HepG2 (cell line): ENCODE results near the gene SMIM13. TPM values are rescaled to one million over a fixed set of nuclear protein-coding genes. Genes with fewer than 3 reads are reported as not detected.

Source experiments
- KLF12 ChIP-seq: sonication (generic); formaldehyde crosslinking; IDR thresholded peaks from 2 replicates; pipeline ENCODE4 v1.4.0; 2020; ENCODE audit warnings: missing genetic modification reagents, borderline replicate concordance
- MAF1 ChIP-seq: sonication (generic); formaldehyde crosslinking; IDR thresholded peaks from 2 replicates; pipeline ENCODE4 v1.5.0; 2020; ENCODE audit warnings: missing genetic modification reagents, borderline replicate concordance
- ZFP36L2 ChIP-seq: sonication (generic); formaldehyde crosslinking; IDR thresholded peaks from 2 replicates; pipeline ENCODE4 v1.4.0; 2020; ENCODE audit warnings: missing genetic modification reagents
- ZNF326 ChIP-seq: sonication (generic); formaldehyde crosslinking; IDR thresholded peaks from 2 replicates; pipeline ENCODE4 v1.4.0; 2020; ENCODE audit warnings: missing genetic modification reagents, borderline replicate concordance
- ZSCAN25 ChIP-seq: sonication (generic); formaldehyde crosslinking; IDR thresholded peaks from 2 replicates; pipeline ENCODE4 v1.8.0; 2022; ENCODE audit warnings: mild to moderate bottlenecking, missing genetic modification reagents
- polyA plus RNA-seq, 8 experiments: library from polyadenylated mRNA; depleted of rRNA in 3 of 8; stranded (reverse) in 7 of 8; unstranded in 1 of 8; fragments of >200 nt; fragmentation: Illumina TruSeq in 4 of 8; extraction: Trizol in 4 of 8; gene quantifications; 2 replicates each; pipeline versions ENCODE4 v1.2.1 to v1.2.3, GENCODE V29; 2011 to 2016; ENCODE audit warnings: low read depth in 4 of 8, missing spikeins in 1 of 8, mixed read lengths in 1 of 8; ENCODE audit not compliant: insufficient read depth in 1 of 8
- total RNA-seq, 5 experiments: library from RNA; depleted of rRNA; stranded (reverse); fragments of >200 nt; fragmentation: Illumina TruSeq; extraction: Trizol; gene quantifications; 2 replicates each; pipeline ENCODE4 v1.2.3, GENCODE V29; 2016; ENCODE audit warnings: low read depth in 1 of 5
- TF ChIP-seq, protein P1 (sequence below): sonication (generic); formaldehyde crosslinking; IDR thresholded peaks from 2 replicates; pipeline ENCODE4 v1.4.0; 2020; ENCODE audit warnings: missing genetic modification reagents
- TF ChIP-seq, protein P2 (sequence below): sonication (generic); formaldehyde crosslinking; conservative IDR thresholded peaks from 2 replicates; pipeline ENCODE4 v1.4.0; 2020; ENCODE audit warnings: mild to moderate bottlenecking, missing genetic modification reagents, moderate library complexity
- TF ChIP-seq, protein P3 (sequence below): sonication (generic); formaldehyde crosslinking; IDR thresholded peaks from 2 replicates; pipeline ENCODE4 v1.8.1; 2023; ENCODE audit warnings: mild to moderate bottlenecking, missing genetic modification reagents
- TF ChIP-seq, protein P4 (sequence below): IDR thresholded peaks from 2 replicates; pipeline ENCODE4 v1.6.1; 2016; ENCODE audit warnings: low read depth, missing genetic modification reagents, missing compliant biosample characterization

SMIM13 gene
- total and polyA plus RNA-seq, 2 of the 13 experiments (the other 11 are each of a cell fraction or from before 2014, with no cell fraction given): 2.7 to 10.2 TPM

DNA sequence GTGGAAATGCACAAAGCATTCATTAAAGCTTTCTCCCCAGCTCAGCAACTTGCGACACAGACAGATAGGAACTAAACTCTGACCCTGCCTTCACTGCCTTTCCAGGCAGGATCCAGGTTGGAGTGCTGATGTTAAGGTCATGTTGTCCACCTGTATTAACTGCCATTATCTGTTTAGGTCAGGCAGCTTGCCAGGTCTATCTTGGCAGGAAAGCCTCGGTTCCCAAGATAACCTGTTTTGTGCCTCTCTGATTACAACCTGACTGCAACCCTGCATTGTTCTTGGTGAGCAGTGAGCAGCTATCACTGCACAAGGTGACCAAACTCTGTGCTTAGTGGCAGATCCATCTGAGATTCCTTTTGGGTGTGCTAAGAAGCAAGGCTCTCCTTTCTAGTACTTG, 26.3 kb upstream of the SMIM13 start (continued):
- TF ChIP-seq ZSCAN25 (CRISPR knock-in tag) (peak; percentile 53), MAF1 (no peak), KLF12 (CRISPR knock-in tag) (no peak), ZFP36L2 (CRISPR knock-in tag) (no peak), ZNF326 (CRISPR knock-in tag) (no peak)
- TF ChIP-seq, protein P1, sequence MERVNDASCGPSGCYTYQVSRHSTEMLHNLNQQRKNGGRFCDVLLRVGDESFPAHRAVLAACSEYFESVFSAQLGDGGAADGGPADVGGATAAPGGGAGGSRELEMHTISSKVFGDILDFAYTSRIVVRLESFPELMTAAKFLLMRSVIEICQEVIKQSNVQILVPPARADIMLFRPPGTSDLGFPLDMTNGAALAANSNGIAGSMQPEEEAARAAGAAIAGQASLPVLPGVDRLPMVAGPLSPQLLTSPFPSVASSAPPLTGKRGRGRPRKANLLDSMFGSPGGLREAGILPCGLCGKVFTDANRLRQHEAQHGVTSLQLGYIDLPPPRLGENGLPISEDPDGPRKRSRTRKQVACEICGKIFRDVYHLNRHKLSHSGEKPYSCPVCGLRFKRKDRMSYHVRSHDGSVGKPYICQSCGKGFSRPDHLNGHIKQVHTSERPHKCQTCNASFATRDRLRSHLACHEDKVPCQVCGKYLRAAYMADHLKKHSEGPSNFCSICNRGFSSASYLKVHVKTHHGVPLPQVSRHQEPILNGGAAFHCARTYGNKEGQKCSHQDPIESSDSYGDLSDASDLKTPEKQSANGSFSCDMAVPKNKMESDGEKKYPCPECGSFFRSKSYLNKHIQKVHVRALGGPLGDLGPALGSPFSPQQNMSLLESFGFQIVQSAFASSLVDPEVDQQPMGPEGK (CRISPR knock-in tag): no peak
- TF ChIP-seq, protein P2, sequence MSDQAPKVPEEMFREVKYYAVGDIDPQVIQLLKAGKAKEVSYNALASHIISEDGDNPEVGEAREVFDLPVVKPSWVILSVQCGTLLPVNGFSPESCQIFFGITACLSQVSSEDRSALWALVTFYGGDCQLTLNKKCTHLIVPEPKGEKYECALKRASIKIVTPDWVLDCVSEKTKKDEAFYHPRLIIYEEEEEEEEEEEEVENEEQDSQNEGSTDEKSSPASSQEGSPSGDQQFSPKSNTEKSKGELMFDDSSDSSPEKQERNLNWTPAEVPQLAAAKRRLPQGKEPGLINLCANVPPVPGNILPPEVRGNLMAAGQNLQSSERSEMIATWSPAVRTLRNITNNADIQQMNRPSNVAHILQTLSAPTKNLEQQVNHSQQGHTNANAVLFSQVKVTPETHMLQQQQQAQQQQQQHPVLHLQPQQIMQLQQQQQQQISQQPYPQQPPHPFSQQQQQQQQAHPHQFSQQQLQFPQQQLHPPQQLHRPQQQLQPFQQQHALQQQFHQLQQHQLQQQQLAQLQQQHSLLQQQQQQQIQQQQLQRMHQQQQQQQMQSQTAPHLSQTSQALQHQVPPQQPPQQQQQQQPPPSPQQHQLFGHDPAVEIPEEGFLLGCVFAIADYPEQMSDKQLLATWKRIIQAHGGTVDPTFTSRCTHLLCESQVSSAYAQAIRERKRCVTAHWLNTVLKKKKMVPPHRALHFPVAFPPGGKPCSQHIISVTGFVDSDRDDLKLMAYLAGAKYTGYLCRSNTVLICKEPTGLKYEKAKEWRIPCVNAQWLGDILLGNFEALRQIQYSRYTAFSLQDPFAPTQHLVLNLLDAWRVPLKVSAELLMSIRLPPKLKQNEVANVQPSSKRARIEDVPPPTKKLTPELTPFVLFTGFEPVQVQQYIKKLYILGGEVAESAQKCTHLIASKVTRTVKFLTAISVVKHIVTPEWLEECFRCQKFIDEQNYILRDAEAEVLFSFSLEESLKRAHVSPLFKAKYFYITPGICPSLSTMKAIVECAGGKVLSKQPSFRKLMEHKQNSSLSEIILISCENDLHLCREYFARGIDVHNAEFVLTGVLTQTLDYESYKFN (CRISPR knock-in tag): no peak
- TF ChIP-seq, protein P3, sequence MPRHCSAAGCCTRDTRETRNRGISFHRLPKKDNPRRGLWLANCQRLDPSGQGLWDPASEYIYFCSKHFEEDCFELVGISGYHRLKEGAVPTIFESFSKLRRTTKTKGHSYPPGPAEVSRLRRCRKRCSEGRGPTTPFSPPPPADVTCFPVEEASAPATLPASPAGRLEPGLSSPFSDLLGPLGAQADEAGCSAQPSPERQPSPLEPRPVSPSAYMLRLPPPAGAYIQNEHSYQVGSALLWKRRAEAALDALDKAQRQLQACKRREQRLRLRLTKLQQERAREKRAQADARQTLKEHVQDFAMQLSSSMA (CRISPR knock-in tag): no peak
- TF ChIP-seq, protein P4, sequence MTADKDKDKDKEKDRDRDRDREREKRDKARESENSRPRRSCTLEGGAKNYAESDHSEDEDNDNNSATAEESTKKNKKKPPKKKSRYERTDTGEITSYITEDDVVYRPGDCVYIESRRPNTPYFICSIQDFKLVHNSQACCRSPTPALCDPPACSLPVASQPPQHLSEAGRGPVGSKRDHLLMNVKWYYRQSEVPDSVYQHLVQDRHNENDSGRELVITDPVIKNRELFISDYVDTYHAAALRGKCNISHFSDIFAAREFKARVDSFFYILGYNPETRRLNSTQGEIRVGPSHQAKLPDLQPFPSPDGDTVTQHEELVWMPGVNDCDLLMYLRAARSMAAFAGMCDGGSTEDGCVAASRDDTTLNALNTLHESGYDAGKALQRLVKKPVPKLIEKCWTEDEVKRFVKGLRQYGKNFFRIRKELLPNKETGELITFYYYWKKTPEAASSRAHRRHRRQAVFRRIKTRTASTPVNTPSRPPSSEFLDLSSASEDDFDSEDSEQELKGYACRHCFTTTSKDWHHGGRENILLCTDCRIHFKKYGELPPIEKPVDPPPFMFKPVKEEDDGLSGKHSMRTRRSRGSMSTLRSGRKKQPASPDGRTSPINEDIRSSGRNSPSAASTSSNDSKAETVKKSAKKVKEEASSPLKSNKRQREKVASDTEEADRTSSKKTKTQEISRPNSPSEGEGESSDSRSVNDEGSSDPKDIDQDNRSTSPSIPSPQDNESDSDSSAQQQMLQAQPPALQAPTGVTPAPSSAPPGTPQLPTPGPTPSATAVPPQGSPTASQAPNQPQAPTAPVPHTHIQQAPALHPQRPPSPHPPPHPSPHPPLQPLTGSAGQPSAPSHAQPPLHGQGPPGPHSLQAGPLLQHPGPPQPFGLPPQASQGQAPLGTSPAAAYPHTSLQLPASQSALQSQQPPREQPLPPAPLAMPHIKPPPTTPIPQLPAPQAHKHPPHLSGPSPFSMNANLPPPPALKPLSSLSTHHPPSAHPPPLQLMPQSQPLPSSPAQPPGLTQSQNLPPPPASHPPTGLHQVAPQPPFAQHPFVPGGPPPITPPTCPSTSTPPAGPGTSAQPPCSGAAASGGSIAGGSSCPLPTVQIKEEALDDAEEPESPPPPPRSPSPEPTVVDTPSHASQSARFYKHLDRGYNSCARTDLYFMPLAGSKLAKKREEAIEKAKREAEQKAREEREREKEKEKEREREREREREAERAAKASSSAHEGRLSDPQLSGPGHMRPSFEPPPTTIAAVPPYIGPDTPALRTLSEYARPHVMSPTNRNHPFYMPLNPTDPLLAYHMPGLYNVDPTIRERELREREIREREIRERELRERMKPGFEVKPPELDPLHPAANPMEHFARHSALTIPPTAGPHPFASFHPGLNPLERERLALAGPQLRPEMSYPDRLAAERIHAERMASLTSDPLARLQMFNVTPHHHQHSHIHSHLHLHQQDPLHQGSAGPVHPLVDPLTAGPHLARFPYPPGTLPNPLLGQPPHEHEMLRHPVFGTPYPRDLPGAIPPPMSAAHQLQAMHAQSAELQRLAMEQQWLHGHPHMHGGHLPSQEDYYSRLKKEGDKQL: no peak
